ENCODE data around the gene SPRR5. TPM values are rescaled to one million over a fixed set of nuclear protein-coding genes. Genes with fewer than 3 reads are reported as not detected.

Gene SPRR5
- total and polyA plus RNA-seq, 2 of the 4 experiments (the other 2 are of a cell fraction) = not detected

DNA sequence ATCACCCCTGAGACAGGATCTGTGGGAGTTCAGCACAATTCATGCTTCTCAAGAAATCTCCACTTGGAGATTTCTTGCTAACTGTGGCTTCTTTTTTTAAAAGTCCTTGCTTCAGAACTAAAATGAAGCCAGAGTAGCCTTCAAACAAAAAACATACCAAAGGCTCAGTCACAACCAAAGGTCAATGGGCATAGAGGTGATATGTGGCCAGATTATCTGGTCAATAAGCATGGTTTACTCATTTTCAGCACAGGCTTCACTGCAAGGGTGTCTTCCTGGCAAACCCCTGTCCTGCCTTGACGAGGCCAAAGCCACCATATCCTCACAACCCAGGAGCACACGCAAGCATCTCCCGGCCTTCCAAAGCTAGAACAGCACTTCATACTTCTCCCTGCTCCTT, 12.3 kb downstream of the SPRR5 start:
- Histone ChIP-seq H3K4ac (ENCODE audit: low read depth, low read length) (no peak overlapping the region), H3K79me1 (ENCODE audit: low read depth in 1 of 2, low read length in 2 of 2) (no peaks in the 10 kb centered on the region), H2BK15ac (ENCODE audit: low read depth, low read length) (no peak overlapping the region), H4K5ac (ENCODE audit: low read depth, low read length) (no peak overlapping the region), H2BK20ac (ENCODE audit: low read depth, low read length) (no peak overlapping the region), H3K18ac (ENCODE audit: low read depth, low read length) (no peak overlapping the region), H3K4me2 (ENCODE audit: low read depth, low read length) (no peak overlapping the region), H4K20me1 (ENCODE audit: insufficient read depth, low read length) (no peaks in the 10 kb centered on the region), H3K4me1 (ENCODE audit: control insufficient read depth, insufficient read depth, low read length) (no peaks in the 10 kb centered on the region), H3K27ac (ENCODE audit: insufficient read depth, low read length) (no peak overlapping the region), H2BK5ac (ENCODE audit: low read depth, low read length, poor library complexity, severe bottlenecking) (no peak overlapping the region), H3K56ac (ENCODE audit: extremely low read depth, insufficient read depth, low read length) (no peak overlapping the region), H4K8ac (ENCODE audit: low read depth in 2 of 2, low read length in 2 of 2) (no peak overlapping the region), H3K4me3 (ENCODE audit: insufficient read depth, low read depth, low read length) (no peak overlapping the region), H3K9me3 (ENCODE audit: control insufficient read depth, insufficient read depth, low read length) (no peaks in the 10 kb centered on the region; the same call in 1 of the 2 replicates), H2BK120ac (ENCODE audit: low read depth, low read length) (no peak overlapping the region), H2AK9ac (replicated peaks; ENCODE audit: low read depth, low read length, poor library complexity) (no peak overlapping the region), H3K14ac (replicated peaks; ENCODE audit: low read depth, low read length) (no peak overlapping the region), H2AK5ac (ENCODE audit: low read depth, low read length) (no peak overlapping the region), H3K9me1 (ENCODE audit: insufficient read depth, low read length) (no peaks in the 10 kb centered on the region), H2AFZ (replicated peaks; ENCODE audit: low read length, poor library complexity) (no peak overlapping the region), H3K27me3 (ENCODE audit: control insufficient read depth, insufficient read depth, low read length) (no peaks in the 10 kb centered on the region), H4K91ac (ENCODE audit: insufficient read depth, low read depth, low read length) (no peak overlapping the region), H3K9ac (ENCODE audit: low read depth, low read length) (no peak overlapping the region), H3K36me3 (ENCODE audit: control insufficient read depth, insufficient read depth, low read length) (no peaks in the 10 kb centered on the region), H3K23ac (ENCODE audit: low read depth, low read length) (no peak overlapping the region)
- BruUV-seq (replicated peaks) = no TSS peak
- POLR2A ChIA-PET (ENCODE audit: unreplicated experiment) = no interaction called here
- DNase-seq (no peak), ATAC-seq (ENCODE audit: low read depth) (no peak)
- WGBS, 2 experiments (ENCODE audit: extremely low coverage in 2 of 2, insufficient read length in 1 of 2) = no CpG with 5 or more reads among the region's 3 CpGs
- dilution Hi-C loops (cut with HindIII; ENCODE audit: low sequenced_read_pairs, unreplicated experiment) (no loop called here), in situ Hi-C loops (cut with MboI; ENCODE audit: low sequenced_read_pairs) (no loop called here), intact Hi-C loops (cut with micrococcal nuclease) (no loop called here)
- CTCF ChIA-PET = no interaction called here
- TF ChIP-seq, protein P1, sequence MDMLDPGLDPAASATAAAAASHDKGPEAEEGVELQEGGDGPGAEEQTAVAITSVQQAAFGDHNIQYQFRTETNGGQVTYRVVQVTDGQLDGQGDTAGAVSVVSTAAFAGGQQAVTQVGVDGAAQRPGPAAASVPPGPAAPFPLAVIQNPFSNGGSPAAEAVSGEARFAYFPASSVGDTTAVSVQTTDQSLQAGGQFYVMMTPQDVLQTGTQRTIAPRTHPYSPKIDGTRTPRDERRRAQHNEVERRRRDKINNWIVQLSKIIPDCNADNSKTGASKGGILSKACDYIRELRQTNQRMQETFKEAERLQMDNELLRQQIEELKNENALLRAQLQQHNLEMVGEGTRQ (IDR thresholded peaks at IDR 0.05; ENCODE audit: low read depth, low read length) = no peak
- TF ChIP-seq RCOR1 (IDR thresholded peaks at IDR 0.05; ENCODE audit: insufficient replicate concordance, low read length) = no peak
- TF ChIP-seq RFX5 (IDR thresholded peaks at IDR 0.05; ENCODE audit: low read depth, low read length) = no peak
- TF ChIP-seq SMC3 (IDR thresholded peaks at IDR 0.05; ENCODE audit: low read depth, low read length) = no peak
- no peak for TF ChIP-seq NFE2L2 (IDR thresholded peaks at IDR 0.05; ENCODE audit: low read depth, low read length)
- TF ChIP-seq CEBPB (IDR thresholded peaks at IDR 0.05; ENCODE audit: low read depth, low read length) = no peak

All from IMR-90 (cell line).